ENCODE results near the gene EMILIN2. TPM values are rescaled to one million over a fixed set of nuclear protein-coding genes. Genes with fewer than 3 reads are reported as not detected.
A peak's percentile ranks its signal among the peaks of the same experiment; 100 is the strongest.

Gene EMILIN2
- total and polyA plus RNA-seq, 2 donors from 2014 or later: 4.3 to 24.0 TPM

- Histone ChIP-seq H3K27me3 (ENCODE audit: control insufficient read depth, insufficient read depth, low read length) (no peaks in the 10 kb centered on the region), H3K27ac (ENCODE audit: low read depth in 2 of 2, low read length in 2 of 2) (no peak overlapping the region), H3K9ac (ENCODE audit: low read length in 3 of 3) (no peak overlapping the region), H3K4me3 (ENCODE audit: low read length in 3 of 3) (no peak overlapping the region), H3K36me3 (ENCODE audit: control insufficient read depth in 2 of 3, insufficient read depth in 3 of 3, low read length in 3 of 3) (no peaks in the 10 kb centered on the region), H3K9me3 (ENCODE audit: control insufficient read depth in 2 of 3, insufficient read depth in 1 of 3, low read length in 3 of 3) (no peaks in the 10 kb centered on the region), H3K4me1 (ENCODE audit: control insufficient read depth in 2 of 3, insufficient read depth in 2 of 3, low read depth in 1 of 3, low read length in 3 of 3) (no peaks in the 10 kb centered on the region)
- TF ChIP-seq CTCF (IDR thresholded peaks at IDR 0.05; ENCODE audit: borderline replicate concordance, extremely low read depth, insufficient read depth): no peak
- no peak for FAIRE-seq
- intact Hi-C loops (cut with DNase I): no loop called here
- no peak for DNase-seq
Measured at GRCh38 chr18:2854875-2855274, 8.1 kb downstream of the EMILIN2 start.

GRCh38 chr18:2855560-2856350 lies 8.9 kb downstream of the EMILIN2 start:
- no peak for FAIRE-seq
- TF ChIP-seq CTCF (IDR thresholded peaks at IDR 0.05; ENCODE audit: borderline replicate concordance, extremely low read depth, insufficient read depth): no peak
- DNase-seq: peak in 2 of 5 donors; percentile 15 to 48
- Histone ChIP-seq H3K27ac (ENCODE audit: low read depth in 2 of 2, low read length in 2 of 2) (no peak overlapping the region), H3K27me3 (ENCODE audit: control insufficient read depth, insufficient read depth, low read length) (no peaks in the 10 kb centered on the region), H3K4me3 (ENCODE audit: low read length in 3 of 3) (no peak overlapping the region), H3K36me3 (ENCODE audit: control insufficient read depth in 2 of 3, insufficient read depth in 3 of 3, low read length in 3 of 3) (no peaks in the 10 kb centered on the region), H3K9ac (ENCODE audit: low read length in 3 of 3) (no peak overlapping the region), H3K4me1 (ENCODE audit: control insufficient read depth in 2 of 3, insufficient read depth in 2 of 3, low read depth in 1 of 3, low read length in 3 of 3) (no peaks in the 10 kb centered on the region), H3K9me3 (ENCODE audit: control insufficient read depth in 2 of 3, insufficient read depth in 1 of 3, low read length in 3 of 3) (no peaks in the 10 kb centered on the region)
- intact Hi-C loops (cut with DNase I): no loop called here

GRCh38 chr18:2856547-2857170 lies 9.9 kb downstream of the EMILIN2 start:
- H3K9me3 ChIP-seq (ENCODE audit: control insufficient read depth in 2 of 3, insufficient read depth in 1 of 3, low read length in 3 of 3): no peaks in the 10 kb centered on the region
- H3K4me3 ChIP-seq (ENCODE audit: low read length in 3 of 3): no peak overlapping the region
- FAIRE-seq (no peak), DNase-seq (peak in 1 of 5 donors; percentile 61)
- H3K4me1 ChIP-seq (ENCODE audit: control insufficient read depth in 2 of 3, insufficient read depth in 2 of 3, low read depth in 1 of 3, low read length in 3 of 3): no peaks in the 10 kb centered on the region
- no peak overlapping the region for H3K27ac ChIP-seq (ENCODE audit: low read depth in 2 of 2, low read length in 2 of 2)
- H3K9ac ChIP-seq (ENCODE audit: low read length in 3 of 3): no peak overlapping the region
- H3K36me3 ChIP-seq (ENCODE audit: control insufficient read depth in 2 of 3, insufficient read depth in 3 of 3, low read length in 3 of 3): no peaks in the 10 kb centered on the region
- no peak for TF ChIP-seq CTCF (IDR thresholded peaks at IDR 0.05; ENCODE audit: borderline replicate concordance, extremely low read depth, insufficient read depth)
- intact Hi-C loops (cut with DNase I): no loop called here
- no peaks in the 10 kb centered on the region for H3K27me3 ChIP-seq (ENCODE audit: control insufficient read depth, insufficient read depth, low read length)
